ENCODE measurements around the gene MLXIP.
A peak's percentile ranks its signal among the peaks of the same experiment; 100 is the strongest.

Gene MLXIP

GRCh38 chr12:122079532-122080081 is 1.1 kb downstream of the MLXIP start:
- DNase-seq: no peak

- peak in 1 of 2 donors; percentile 23 for DNase-seq
Measured at GRCh38 chr12:122080149-122081082, 1.9 kb downstream of the MLXIP start.

- DNase-seq: no peak
Measured at GRCh38 chr12:122081083-122081696, 2.6 kb downstream of the MLXIP start.

- DNase-seq: peak in 1 of 2 donors; percentile 30
Measured at GRCh38 chr12:122081697-122082221, 3.2 kb downstream of the MLXIP start.

GRCh38 chr12:122082621-122083356 is 4.2 kb downstream of the MLXIP start:
- DNase-seq: no peak

- DNase-seq: no peak
Measured at GRCh38 chr12:122084857-122085405, 6.4 kb downstream of the MLXIP start.

- no peak for DNase-seq
Measured at GRCh38 chr12:122085591-122085990, 7.0 kb downstream of the MLXIP start.

- no peak for DNase-seq
Measured at GRCh38 chr12:122086116-122086515, 7.6 kb downstream of the MLXIP start.

- DNase-seq: no peak
Measured at GRCh38 chr12:122086641-122087285, 8.2 kb downstream of the MLXIP start.

GRCh38 chr12:122087431-122088178 is 9.0 kb downstream of the MLXIP start:
- no peak for DNase-seq

GRCh38 chr12:122088179-122088810 is 9.7 kb downstream of the MLXIP start:
- no peak for DNase-seq

GRCh38 chr12:122089077-122089476 is 10.5 kb downstream of the MLXIP start:
- no peak for DNase-seq

GRCh38 chr12:122090759-122091515 is 12.4 kb downstream of the MLXIP start:
- DNase-seq: no peak

GRCh38 chr12:122093098-122093883 is 14.7 kb downstream of the MLXIP start:
- DNase-seq: no peak

- DNase-seq: no peak
Measured at GRCh38 chr12:122094137-122094734, 15.7 kb downstream of the MLXIP start.

- DNase-seq: no peak
Measured at GRCh38 chr12:122094735-122095631, 16.4 kb downstream of the MLXIP start.

GRCh38 chr12:122096014-122096413 is 17.5 kb downstream of the MLXIP start:
- no peak for DNase-seq

All from activated CD4-positive, alpha-beta T cell treated with anti-CD3 and anti-CD28 coated beads for 4 hours (primary cell).